ENCODE results near the gene RASGRP2.

The RASGRP2 gene

GRCh38 chr11:64771861-64772260 lies 27.9 kb upstream of the RASGRP2 start:
- DNase-seq (ENCODE audit: low read depth in 2 of 2, low spot score in 1 of 2): no peak

GRCh38 chr11:64770120-64770519 lies 26.2 kb upstream of the RASGRP2 start:
- DNase-seq (ENCODE audit: low read depth in 2 of 2, low spot score in 1 of 2): no peak

- no peak for DNase-seq (ENCODE audit: low read depth in 2 of 2, low spot score in 1 of 2)
Observed at GRCh38 chr11:64769283-64769682, 25.3 kb upstream of the RASGRP2 start.

- DNase-seq (ENCODE audit: low read depth in 2 of 2, low spot score in 1 of 2): no peak
Observed at GRCh38 chr11:64768300-64768694, 24.4 kb upstream of the RASGRP2 start.

GRCh38 chr11:64767344-64768299 lies 23.7 kb upstream of the RASGRP2 start:
- peak; percentile 44 to 76 for DNase-seq (ENCODE audit: low read depth in 2 of 2, low spot score in 1 of 2)

- DNase-seq (ENCODE audit: low read depth in 2 of 2, low spot score in 1 of 2): no peak
Observed at GRCh38 chr11:64766881-64767280, 22.9 kb upstream of the RASGRP2 start.

- no peak for DNase-seq (ENCODE audit: low read depth in 2 of 2, low spot score in 1 of 2)
Observed at GRCh38 chr11:64765851-64766665, 22.1 kb upstream of the RASGRP2 start.

- DNase-seq (ENCODE audit: low read depth in 2 of 2, low spot score in 1 of 2): no peak
Observed at GRCh38 chr11:64765291-64765850, 21.4 kb upstream of the RASGRP2 start.

GRCh38 chr11:64764753-64765152 lies 20.8 kb upstream of the RASGRP2 start:
- DNase-seq (ENCODE audit: low read depth in 2 of 2, low spot score in 1 of 2): no peak

GRCh38 chr11:64764040-64764611 lies 20.2 kb upstream of the RASGRP2 start:
- peak; percentile 39 to 65 for DNase-seq (ENCODE audit: low read depth in 2 of 2, low spot score in 1 of 2)

GRCh38 chr11:64763526-64764039 lies 19.6 kb upstream of the RASGRP2 start:
- DNase-seq (ENCODE audit: low read depth in 2 of 2, low spot score in 1 of 2): no peak

- no peak for DNase-seq (ENCODE audit: low read depth in 2 of 2, low spot score in 1 of 2)
Observed at GRCh38 chr11:64762674-64763525, 19.0 kb upstream of the RASGRP2 start.

- no peak for DNase-seq (ENCODE audit: low read depth in 2 of 2, low spot score in 1 of 2)
Observed at GRCh38 chr11:64762277-64762673, 18.3 kb upstream of the RASGRP2 start.

- no peak for DNase-seq (ENCODE audit: low read depth in 2 of 2, low spot score in 1 of 2)
Observed at GRCh38 chr11:64760759-64761420, 16.9 kb upstream of the RASGRP2 start.

GRCh38 chr11:64759722-64760719 lies 16.1 kb upstream of the RASGRP2 start, which contains the start of gene PYGM:
Gene PYGM, minus strand, starts transcription at chr11:64759974. Its CDS starts 76 bp downstream, at chr11:64759898.
- DNase-seq (ENCODE audit: low read depth in 2 of 2, low spot score in 1 of 2): no peak

GRCh38 chr11:64759131-64759721 lies 15.3 kb upstream of the RASGRP2 start:
- no peak for DNase-seq (ENCODE audit: low read depth in 2 of 2, low spot score in 1 of 2)

- no peak for DNase-seq (ENCODE audit: low read depth in 2 of 2, low spot score in 1 of 2)
Observed at GRCh38 chr11:64758330-64759079, 14.6 kb upstream of the RASGRP2 start.

Measured in stimulated activated CD8-positive, alpha-beta memory T cell treated with anti-CD3 and anti-CD28 coated beads, Interleukin-4, amount 100 ng/mL, for 4 hours (primary cell).